ENCODE data around the gene GALNT17. TPM values are rescaled to one million over a fixed set of nuclear protein-coding genes. Genes with fewer than 3 reads are reported as not detected.
A peak's percentile ranks its signal among the peaks of the same experiment; 100 is the strongest.

The GALNT17 gene
- total RNA-seq, 4 donors from 2014 or later, result 51.1 to 95.6 (median 69.8) TPM

- intact Hi-C loops (cut with DNase I), result loop anchor here (5.0 to 10.0 kb wide), 3 partner anchors 42 to 500 kb away; no protein-coding TSS in a partner anchor
- no peaks in the 10 kb centered on the region for H3K27me3 ChIP-seq
- no peaks in the 10 kb centered on the region for H3K36me3 ChIP-seq
- no peak overlapping the region for H3K4me3 ChIP-seq
- DNase-seq (ENCODE audit: extremely low spot score), result no peak
- 85% methylated on average over 10 of the region's 10 CpGs for WGBS
- TF ChIP-seq CTCF (IDR thresholded peaks at IDR 0.05) (no peak), POLR2AphosphoS5 (IDR thresholded peaks at IDR 0.05) (no peak), EP300 (IDR thresholded peaks at IDR 0.05) (no peak), POLR2A (IDR thresholded peaks at IDR 0.05; ENCODE audit: low read depth) (no peak)
- peaks cover 36 to 62% (median 58%) of the 10 kb centered on the region in 4 donors for H3K4me1 ChIP-seq
- H3K9me3 ChIP-seq, result peaks cover 0 to 6% (median 2%) of the 10 kb centered on the region in 4 donors
- peak overlapping the region; percentile 81 to 87 (median 85) for H3K27ac ChIP-seq (replicated peaks in 1 of 4)
Observed at GRCh38 chr7:71235253-71235652, 103.3 kb downstream of the GALNT17 start.

GRCh38 chr7:71236230-71237105, 104.5 kb downstream of the GALNT17 start:
- DNase-seq (ENCODE audit: extremely low spot score), result no peak
- WGBS, result 25% methylated on average over 16 of the region's 16 CpGs
- Histone ChIP-seq H3K9me3 (peaks cover 0 to 4% (median 2%) of the 10 kb centered on the region in 4 donors), H3K4me1 (peaks cover 36 to 63% (median 62%) of the 10 kb centered on the region in 4 donors), H3K4me3 (peak overlapping the region in 3 of 4 donors; percentile 9 to 29 (median 21)), H3K27ac (replicated peaks in 1 of 4) (peak overlapping the region; percentile 81 to 87 (median 85)), H3K36me3 (no peaks in the 10 kb centered on the region), H3K27me3 (no peaks in the 10 kb centered on the region)
- intact Hi-C loops (cut with DNase I), result loop anchor here (5.0 to 10.0 kb wide), 3 partner anchors 41 to 498 kb away; no protein-coding TSS in a partner anchor
- peak; percentile 54 to 61 for TF ChIP-seq POLR2AphosphoS5 (IDR thresholded peaks at IDR 0.05)
- no peak for TF ChIP-seq POLR2A (IDR thresholded peaks at IDR 0.05; ENCODE audit: low read depth)

GRCh38 chr7:71237945-71238344, 106.0 kb downstream of the GALNT17 start:
- WGBS, result 18% methylated on average over 2 of the region's 2 CpGs

GRCh38 chr7:71238581-71239295, 106.8 kb downstream of the GALNT17 start:
- DNase-seq (ENCODE audit: extremely low spot score), result no peak
- H3K4me3 ChIP-seq, result no peak overlapping the region
- no peaks in the 10 kb centered on the region for H3K9me3 ChIP-seq
- H3K27me3 ChIP-seq, result no peaks in the 10 kb centered on the region
- WGBS, result 70% methylated on average over 7 of the region's 7 CpGs
- H3K36me3 ChIP-seq, result no peaks in the 10 kb centered on the region
- intact Hi-C loops (cut with DNase I), result loop anchor here (5.0 to 10.0 kb wide), 3 partner anchors 39 to 496 kb away; no protein-coding TSS in a partner anchor
- no peak for TF ChIP-seq POLR2AphosphoS5 (IDR thresholded peaks at IDR 0.05)
- TF ChIP-seq CTCF (IDR thresholded peaks at IDR 0.05), result no peak
- no peak for TF ChIP-seq POLR2A (IDR thresholded peaks at IDR 0.05; ENCODE audit: low read depth)
- TF ChIP-seq EP300 (IDR thresholded peaks at IDR 0.05), result no peak
- peaks cover 36 to 71% (median 69%) of the 10 kb centered on the region in 4 donors for H3K4me1 ChIP-seq
- peak overlapping the region; percentile 81 to 87 (median 85) for H3K27ac ChIP-seq (replicated peaks in 1 of 4)

More at GRCh38 chr7:71237945-71238344, 106.0 kb downstream of the GALNT17 start:
- Histone ChIP-seq H3K27me3 (no peaks in the 10 kb centered on the region), H3K9me3 (no peaks in the 10 kb centered on the region), H3K36me3 (no peaks in the 10 kb centered on the region), H3K4me1 (peaks cover 36 to 63% (median 63%) of the 10 kb centered on the region in 4 donors), H3K4me3 (no peak overlapping the region), H3K27ac (replicated peaks in 1 of 4) (peak overlapping the region; percentile 81 to 87 (median 85))
- TF ChIP-seq CTCF (IDR thresholded peaks at IDR 0.05), result peak; percentile 60 to 72 (median 66)
- TF ChIP-seq POLR2A (IDR thresholded peaks at IDR 0.05; ENCODE audit: low read depth), result no peak
- no peak for TF ChIP-seq EP300 (IDR thresholded peaks at IDR 0.05)
- TF ChIP-seq POLR2AphosphoS5 (IDR thresholded peaks at IDR 0.05), result peak; percentile 55 to 68
- no peak for DNase-seq (ENCODE audit: extremely low spot score)
- intact Hi-C loops (cut with DNase I), result loop anchor here (5.0 to 10.0 kb wide), 3 partner anchors 39 to 497 kb away; no protein-coding TSS in a partner anchor

Measured in esophagus muscularis mucosa (tissue), 4 donors.